Measurements from ENCODE around the gene NEUROD2.

DNA sequence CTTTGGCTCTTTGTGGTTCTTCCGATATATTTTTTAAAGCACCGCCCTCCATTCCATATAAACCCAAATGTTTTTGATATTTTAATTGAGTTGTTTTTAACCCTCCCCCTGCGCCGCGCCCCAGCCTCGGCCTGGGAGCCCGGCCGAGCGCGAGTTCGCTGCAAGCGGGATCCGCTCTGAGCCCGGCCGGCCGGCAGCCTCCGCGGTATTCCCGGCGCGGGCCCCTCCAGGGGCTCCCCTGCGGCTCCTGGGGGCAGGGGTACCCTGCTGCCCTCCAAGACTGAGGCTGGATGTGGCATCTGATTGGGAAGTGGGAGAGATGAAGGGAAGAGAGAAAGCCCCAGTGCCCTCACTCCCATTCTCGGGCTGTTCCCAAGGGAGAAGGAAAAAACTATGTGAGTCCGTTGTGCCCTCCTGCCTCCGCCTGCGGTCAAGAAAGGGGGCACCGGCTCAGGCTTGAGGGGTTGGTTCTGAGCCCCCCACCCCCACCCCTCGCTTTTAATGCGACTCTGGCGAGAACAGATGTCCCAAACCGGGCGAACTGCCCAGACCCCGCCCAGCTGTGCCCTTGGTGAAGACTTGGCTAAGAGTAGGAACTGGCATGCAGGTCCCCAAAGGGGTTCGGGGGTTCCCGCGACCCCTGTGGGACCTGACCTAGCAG, 8.6 kb downstream of the NEUROD2 start:
- TF ChIP-seq, protein P1, sequence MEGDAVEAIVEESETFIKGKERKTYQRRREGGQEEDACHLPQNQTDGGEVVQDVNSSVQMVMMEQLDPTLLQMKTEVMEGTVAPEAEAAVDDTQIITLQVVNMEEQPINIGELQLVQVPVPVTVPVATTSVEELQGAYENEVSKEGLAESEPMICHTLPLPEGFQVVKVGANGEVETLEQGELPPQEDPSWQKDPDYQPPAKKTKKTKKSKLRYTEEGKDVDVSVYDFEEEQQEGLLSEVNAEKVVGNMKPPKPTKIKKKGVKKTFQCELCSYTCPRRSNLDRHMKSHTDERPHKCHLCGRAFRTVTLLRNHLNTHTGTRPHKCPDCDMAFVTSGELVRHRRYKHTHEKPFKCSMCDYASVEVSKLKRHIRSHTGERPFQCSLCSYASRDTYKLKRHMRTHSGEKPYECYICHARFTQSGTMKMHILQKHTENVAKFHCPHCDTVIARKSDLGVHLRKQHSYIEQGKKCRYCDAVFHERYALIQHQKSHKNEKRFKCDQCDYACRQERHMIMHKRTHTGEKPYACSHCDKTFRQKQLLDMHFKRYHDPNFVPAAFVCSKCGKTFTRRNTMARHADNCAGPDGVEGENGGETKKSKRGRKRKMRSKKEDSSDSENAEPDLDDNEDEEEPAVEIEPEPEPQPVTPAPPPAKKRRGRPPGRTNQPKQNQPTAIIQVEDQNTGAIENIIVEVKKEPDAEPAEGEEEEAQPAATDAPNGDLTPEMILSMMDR (IDR thresholded peaks at IDR 0.05) = no peak
- TF ChIP-seq POLR2A (IDR thresholded peaks at IDR 0.05) (no peak), POLR2AphosphoS5 (IDR thresholded peaks at IDR 0.05) (no peak)
